Measurements from ENCODE around the gene SLC5A10.
"Not testable (repeated sequence)": the region's sequence is repeated elsewhere in the genome, so short reads cannot be mapped to it uniquely, and the experiment has no call there.

The SLC5A10 gene

GRCh38 chr17:18948476-18949006 is 3.4 kb upstream of the SLC5A10 start:
- DNase-seq, result no peak

- no peak for DNase-seq
These were observed 2.4 kb upstream of the SLC5A10 start for GRCh38 chr17:18949566-18949965.

GRCh38 chr17:18950346-18950745 is 1.6 kb upstream of the SLC5A10 start:
- no peak for DNase-seq

- DNase-seq, result no peak
These were observed 740 bp upstream of the SLC5A10 start for GRCh38 chr17:18950944-18951905.

- DNase-seq, result no peak
These were observed 1.3 kb downstream of the SLC5A10 start for GRCh38 chr17:18953231-18953728.

GRCh38 chr17:18954321-18954720 is 2.4 kb downstream of the SLC5A10 start:
- DNase-seq, result no peak

- DNase-seq, result no peak
These were observed 3.0 kb downstream of the SLC5A10 start for GRCh38 chr17:18955009-18955408.

GRCh38 chr17:18956021-18956420 is 4.1 kb downstream of the SLC5A10 start:
- not testable (repeated sequence) for DNase-seq

GRCh38 chr17:18956581-18956980 is 4.6 kb downstream of the SLC5A10 start:
- DNase-seq, result no peak

GRCh38 chr17:18957831-18958230 is 5.9 kb downstream of the SLC5A10 start:
- DNase-seq, result no peak

GRCh38 chr17:18958611-18959010 is 6.6 kb downstream of the SLC5A10 start:
- DNase-seq, result no peak

GRCh38 chr17:18959071-18959844 is 7.3 kb downstream of the SLC5A10 start:
- no peak for DNase-seq

- no peak for DNase-seq
These were observed 7.9 kb downstream of the SLC5A10 start for GRCh38 chr17:18959845-18960240.

- no peak for DNase-seq
These were observed 8.3 kb downstream of the SLC5A10 start for GRCh38 chr17:18960241-18960665.

- peak; percentile 62 for DNase-seq
These were observed 9.0 kb downstream of the SLC5A10 start for GRCh38 chr17:18960803-18961511.

- no peak for DNase-seq
These were observed 9.9 kb downstream of the SLC5A10 start for GRCh38 chr17:18961634-18962493.

GRCh38 chr17:18962494-18962815 is 10.5 kb downstream of the SLC5A10 start:
- no peak for DNase-seq

- no peak for DNase-seq
These were observed 11.4 kb downstream of the SLC5A10 start for GRCh38 chr17:18963126-18964017.

- no peak for DNase-seq
These were observed 12.0 kb downstream of the SLC5A10 start for GRCh38 chr17:18964018-18964351.

GRCh38 chr17:18964550-18964949 is 12.6 kb downstream of the SLC5A10 start:
- DNase-seq, result no peak
